Fibroblast of skin of scalp (primary cell): ENCODE results near the gene ASIP.
"Not testable (repeated sequence)": the region's sequence is repeated elsewhere in the genome, so short reads cannot be mapped to it uniquely, and the experiment has no call there.

Experiments
- DNase-seq: peaks from one replicate; pipeline ENCODE4 v3.0.0-alpha.2; 2013

Gene ASIP

DNA sequence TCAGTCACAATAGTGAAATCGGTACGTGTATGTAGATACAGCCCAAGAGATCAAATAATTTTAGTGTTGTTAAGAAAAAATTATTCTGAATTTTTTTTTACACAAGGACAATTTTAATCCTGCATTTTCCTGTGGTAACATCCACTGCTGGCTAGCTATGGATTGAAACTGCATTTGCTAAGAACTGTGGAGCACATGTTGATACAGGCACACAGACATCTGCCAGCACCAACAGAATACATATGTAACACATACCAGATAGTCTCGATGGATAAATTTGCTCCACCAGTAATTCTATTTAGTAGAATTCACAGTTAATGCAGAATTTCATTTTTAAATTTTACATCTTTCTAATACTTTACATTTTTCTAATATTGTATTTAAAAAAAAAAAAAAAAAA is 2.2 kb downstream of the ASIP start:
- no peak for DNase-seq

DNA sequence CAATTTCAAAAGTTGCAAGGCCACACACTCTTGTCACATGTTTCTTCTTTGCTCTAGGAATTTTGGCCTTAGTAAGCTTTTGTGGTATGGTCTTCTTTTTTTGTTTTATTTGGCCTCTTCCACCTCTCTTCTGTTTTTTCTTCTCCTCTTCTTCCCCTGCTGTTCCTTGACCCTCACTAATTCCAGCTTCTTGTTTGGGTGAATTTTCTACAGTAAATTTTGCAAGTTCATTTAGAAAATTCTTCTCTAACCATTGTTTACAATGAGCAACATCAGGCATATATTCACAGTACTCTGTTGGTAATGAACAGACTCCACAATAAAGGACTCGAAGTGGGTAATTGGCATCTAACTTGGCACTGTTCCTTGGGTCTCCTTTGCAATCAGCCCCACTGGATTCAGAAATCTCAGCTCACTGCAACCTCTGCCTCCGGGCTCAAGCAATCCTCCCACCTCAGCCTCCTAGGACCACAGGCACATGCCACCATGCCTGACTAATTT is 5.0 kb downstream of the ASIP start:
- no peak for DNase-seq

DNA sequence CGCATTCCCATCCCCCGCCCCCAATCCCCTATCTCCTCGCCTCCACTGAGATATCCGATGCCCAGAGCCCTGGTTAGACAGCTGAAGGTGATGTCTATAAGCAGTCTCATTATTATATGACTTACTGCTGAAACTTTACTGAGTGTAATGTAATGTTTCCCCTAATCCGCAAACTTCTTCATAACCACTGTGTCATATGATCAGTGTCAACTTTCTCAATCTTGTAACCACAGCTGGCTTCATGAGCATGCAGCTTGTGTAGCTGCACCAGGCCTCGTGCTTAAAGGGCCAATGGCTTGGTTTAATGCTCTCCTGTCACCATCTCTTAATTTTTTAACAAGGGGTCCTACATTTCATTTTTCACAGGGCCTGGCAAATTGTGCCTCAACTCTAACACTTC is 8.1 kb downstream of the ASIP start:
- peak; percentile 61 for DNase-seq

DNA sequence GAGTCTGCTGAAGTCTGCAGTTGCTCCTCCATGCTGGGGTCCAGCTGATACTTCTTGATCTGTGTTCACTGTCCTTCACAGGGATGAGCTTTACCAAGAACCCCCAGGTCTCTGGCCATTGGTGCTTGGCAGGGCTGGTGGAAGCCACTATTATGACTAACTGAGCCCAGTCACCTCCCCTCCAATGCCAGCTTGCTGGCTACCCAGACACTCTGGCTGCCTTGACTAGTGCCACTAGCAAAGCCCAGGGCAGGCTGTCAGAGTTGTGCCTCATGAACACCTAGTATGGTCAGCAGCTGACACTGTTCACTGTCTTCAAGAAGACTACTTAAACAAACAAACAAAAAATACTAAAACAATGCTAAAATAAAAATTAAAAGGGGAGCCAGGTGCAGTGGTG is 8.8 kb downstream of the ASIP start:
- DNase-seq = no peak

DNA sequence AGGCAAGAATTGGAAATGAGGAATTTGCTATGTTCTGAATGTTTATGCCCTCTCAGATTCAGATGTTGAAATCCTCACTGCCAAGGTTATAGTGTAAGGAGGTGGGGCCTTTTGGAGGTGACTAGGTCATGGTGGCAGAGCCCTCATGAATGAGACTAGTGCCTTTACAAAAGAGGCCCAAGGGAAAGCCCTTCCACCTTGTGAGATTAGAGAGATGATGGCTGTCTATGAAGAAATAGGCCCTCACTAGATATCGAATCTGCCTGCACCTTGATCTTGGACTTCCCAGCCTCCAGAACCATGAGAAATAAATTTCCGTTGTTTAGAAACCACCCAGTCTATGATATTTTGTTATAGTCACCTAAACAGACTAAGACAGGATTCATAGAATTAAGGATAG is 10.4 kb downstream of the ASIP start:
- DNase-seq = no peak

DNA sequence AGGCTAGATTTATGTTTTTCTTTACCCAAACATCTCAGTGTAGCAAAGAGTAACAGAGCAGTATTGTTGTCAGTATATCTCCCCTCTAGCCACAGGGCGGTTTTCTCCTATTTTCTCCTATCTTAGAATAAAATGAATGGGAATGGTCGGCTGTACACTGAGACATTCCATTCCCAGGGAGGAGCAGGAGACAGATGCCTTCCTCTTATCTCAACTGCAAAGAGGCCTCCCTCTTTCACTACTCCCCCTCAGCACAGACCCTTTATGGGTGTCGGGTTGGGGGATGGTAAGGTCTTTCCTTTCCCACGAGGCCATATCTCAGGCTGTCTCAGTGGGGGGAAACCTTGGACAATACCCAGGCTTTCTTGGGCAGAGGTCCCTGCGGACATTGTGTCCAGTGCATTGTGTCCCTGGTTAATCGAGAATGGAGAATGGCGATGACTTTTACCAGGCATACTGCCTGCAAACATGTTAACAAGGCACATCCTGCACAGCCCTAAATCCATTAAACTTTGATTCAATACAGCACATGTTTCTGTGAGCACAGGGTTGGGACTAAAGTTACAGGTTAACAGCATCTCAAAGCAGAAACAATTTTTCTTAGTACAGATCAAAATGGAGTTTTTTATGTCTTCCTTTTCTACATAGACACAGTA is 11.3 kb downstream of the ASIP start:
- not testable (repeated sequence) for DNase-seq

DNA sequence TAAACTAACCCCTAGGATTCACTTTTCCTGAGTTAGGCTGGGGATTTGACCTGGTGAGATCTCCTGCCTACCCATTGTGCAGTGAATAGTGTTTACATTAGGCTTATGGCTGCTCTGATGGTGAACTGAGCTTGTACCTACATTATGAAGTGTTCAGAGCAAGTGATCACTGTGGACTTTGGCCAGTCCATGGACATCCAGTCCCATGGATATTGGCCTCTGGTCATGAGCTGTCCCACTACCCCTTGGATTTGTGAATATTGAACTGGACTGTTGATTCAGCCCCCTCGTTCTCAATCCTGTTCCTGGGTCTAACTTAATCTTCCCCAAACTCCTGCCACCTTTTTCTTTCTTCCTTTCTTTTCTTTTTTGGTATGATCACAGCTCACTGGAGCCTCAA is 13.8 kb downstream of the ASIP start:
- DNase-seq = no peak

DNA sequence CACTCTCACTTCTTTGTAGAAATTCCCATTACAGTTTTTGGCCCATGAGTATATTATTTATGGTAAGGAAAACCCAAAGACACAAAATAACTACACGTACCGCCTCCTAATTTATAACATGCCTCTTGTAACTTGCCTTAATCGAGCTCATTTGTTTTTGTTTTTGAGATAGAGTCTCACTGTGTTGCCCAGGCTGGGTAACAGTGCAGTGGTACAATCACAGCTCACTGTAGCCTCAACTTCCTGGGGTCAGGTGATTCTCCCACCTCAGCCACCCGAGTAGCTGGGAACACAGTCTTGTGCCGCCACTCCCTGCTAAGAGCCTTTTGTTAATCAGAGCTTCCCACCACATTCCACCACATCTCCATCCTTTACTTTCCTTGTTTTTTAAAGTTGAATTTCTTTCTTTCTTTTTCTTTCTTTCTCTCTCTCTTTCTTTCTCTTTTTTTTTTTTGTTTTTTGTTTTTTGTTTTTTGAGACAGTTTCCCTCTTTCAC is 15.5 kb downstream of the ASIP start:
- no peak for DNase-seq

DNA sequence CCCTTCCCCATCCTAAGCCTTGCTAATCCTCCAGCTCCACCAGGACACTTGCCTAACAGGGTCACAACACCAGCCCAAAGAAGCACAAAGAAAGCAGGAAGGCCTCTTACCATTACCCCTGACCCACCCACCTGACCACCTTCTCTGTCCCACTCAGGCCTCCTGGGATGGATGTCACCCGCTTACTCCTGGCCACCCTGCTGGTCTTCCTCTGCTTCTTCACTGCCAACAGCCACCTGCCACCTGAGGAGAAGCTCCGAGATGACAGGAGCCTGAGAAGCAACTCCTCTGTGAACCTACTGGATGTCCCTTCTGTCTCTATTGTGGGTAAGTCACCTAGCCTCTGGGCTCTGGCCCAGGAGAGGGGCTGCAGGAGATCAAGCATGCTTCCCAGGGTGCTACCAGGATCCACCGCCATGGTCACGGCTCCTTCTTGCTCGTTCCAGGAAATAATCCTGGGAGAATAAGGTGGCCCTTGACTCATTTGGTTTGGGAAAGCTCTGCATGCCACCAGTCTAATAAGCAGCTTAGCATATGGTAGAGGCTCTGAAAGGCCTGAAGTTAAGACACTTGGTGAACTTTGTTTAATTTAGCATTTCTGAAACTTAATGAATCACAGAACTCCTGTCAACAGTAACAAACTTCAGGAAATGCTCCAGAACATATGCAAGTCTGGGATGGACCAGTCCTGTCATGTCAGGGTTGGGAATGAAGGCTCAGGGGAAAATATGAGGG is 19.2 kb downstream of the ASIP start:
- no peak for DNase-seq

DNA sequence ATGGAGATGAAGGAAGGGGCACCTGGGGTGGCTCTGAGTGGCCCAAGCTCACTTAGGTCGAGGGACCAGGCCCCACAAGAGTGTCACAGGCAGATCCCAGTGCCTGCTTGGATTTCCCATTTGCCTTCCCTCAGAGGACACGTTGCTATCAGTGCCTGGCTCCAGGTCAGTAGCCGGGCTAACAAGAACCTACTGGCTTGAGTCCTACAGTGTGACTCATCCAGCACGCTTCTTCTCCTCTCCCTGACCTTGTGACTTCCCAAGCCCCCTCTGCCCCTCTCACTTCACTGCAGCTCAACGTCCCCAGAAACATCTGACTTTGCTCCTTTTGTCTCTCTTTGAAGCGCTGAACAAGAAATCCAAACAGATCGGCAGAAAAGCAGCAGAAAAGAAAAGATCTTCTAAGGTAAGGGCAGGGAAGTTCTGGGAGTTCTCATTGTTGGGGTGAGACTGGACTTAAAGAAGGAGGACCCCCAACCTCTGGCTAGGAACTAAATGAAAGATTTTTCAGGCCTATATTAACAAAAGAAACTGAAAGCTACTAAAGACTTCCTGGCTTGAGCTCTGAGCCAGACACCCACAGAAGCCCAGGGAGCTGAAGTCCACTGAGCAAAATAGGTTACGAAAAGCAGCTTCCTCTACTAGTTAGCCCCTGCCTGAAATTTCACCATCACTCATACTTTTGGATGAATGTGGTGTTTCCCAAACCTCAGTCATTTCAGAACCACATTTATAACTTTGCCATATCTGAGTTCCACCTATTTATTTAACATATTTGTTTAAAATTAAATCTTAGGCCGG is 21.5 kb downstream of the ASIP start:
- no peak for DNase-seq

DNA sequence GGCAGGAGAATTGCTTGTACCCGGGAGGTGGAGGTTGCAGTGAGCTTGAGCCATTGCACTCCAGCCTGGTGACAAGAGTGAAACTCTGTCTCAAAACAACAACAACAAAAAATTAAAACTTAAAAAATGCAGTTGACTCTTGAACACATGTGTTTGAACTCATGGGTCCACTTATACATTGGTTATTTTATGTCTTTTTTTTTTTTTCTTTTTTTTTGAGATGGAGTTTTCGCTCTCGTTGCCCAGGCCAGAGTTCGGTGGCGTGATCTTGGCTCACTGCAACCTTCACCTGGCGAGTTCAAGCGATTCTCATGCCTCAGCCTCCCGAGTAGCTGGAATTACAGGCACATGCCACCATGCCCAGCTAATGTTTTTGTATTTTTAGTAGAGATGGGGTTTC is 22.2 kb downstream of the ASIP start:
- not testable (repeated sequence) for DNase-seq

DNA sequence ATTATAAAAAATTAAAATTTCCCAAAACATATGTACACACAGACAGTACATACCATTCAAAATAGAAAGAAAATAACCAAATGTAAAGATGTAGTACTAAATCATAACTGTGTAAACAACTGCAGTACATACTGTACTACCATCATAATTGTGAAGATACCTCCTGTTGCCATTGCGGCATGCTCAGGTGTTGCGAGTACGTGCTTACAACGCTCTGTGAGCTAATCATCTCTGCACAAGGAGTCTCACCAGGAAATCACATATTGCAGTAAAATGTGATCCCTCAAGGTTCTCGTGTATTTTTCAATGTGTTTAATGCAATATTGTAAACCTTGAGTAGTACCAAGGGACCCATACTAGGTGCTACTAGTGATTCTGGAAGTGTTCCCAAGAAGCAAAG is 22.9 kb downstream of the ASIP start:
- DNase-seq = no peak

DNA sequence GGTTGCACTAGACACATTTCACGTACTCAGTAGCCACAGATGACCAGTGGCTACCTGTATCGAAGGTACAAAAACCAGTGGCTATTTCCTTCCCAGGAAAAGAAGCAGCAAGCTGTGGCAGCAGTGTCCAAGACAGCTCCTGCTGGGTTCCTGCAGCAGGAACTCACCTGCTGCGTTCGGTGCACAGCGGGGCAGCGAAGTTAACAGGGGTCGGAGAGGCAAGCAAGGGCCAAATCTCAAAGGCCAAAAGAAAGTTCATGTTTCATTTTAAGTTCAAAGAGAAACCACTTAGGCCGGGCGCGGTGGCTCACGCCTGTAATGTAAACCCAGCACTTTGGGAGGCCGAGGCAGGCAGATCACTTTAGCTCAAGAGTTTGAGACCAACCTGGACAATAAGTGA is 26.9 kb downstream of the ASIP start:
- DNase-seq = no peak

DNA sequence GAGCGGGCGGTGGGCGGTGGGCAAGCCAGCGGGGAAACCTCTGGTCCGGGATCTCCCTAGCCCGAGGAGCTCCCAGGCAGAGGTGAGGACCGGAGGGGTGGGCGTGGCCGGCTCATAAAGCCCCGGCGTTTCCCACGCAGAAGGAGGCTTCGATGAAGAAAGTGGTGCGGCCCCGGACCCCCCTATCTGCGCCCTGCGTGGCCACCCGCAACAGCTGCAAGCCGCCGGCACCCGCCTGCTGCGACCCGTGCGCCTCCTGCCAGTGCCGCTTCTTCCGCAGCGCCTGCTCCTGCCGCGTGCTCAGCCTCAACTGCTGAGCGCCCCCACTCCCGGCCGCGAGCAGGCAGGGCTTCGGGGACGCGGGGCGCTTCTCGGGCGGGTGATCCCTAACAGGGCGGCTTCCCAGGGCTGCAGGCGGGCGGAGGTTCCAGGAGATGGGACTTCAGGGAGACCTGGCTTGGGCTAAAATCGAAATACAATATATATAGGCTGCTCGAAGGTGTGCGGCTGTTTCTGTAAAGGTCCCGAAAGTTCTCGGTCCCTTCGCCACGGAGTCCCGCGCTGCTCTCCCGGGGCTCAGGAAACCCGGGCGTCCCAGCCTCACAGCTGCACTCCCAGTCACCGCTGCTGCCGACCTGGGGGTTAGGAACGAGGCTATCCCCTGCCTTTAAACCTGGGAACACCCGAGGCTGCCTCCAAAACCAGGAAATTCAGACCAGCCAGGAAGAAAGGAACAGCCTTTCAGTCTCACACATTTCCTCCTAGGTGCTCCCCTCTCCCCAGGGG is 27.8 kb downstream of the ASIP start:
- no peak for DNase-seq

DNA sequence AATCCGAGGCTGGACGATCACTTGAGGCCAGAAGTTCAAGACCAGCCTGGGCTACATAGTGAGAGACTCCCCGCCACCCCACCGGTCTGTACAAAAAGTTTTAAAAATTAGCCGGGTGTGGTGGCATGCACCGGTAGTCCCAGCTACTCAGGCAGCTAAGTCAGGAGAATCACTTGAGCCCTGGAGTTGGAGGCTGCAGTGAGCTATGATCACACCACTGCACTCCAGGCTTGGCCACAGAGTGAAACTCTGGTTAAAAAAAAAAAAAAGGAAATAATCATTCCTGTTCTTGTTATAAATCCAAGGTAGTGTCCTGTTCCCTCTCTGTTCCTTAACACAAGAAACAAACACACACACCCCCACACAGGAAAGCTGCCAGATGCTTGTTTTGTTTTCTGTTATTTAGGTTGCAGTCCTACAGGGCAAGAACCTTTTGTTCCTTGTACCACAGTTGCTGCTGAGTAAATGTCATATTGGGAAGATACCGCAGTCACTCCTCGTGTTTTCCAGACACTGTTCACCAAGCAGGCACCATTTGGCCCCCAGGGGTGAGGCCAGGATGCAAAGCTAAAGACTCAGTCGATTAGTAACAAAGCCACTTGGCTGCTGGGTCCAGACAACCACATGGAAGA is 28.9 kb downstream of the ASIP start:
- no peak for DNase-seq

DNA sequence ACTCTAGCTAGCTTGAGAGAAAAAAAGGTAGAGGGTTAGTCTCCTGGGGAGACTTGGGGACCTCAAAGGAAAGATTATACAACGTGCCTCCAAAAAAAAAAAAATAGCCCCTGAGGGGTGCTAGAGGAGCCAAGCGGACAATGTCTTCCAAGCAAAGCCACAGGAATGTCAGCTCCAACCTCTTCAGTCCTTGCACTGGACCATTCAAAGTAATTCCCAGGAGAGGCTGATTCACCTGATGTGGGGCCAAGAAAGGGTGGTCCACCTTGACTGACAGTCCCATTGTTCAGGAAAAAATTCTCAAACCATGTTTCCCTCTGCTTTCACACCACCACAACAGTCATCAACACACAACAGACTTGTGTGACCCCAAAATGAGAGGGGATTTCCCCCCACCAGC is 30.7 kb downstream of the ASIP start:
- DNase-seq = peak; percentile 85

DNA sequence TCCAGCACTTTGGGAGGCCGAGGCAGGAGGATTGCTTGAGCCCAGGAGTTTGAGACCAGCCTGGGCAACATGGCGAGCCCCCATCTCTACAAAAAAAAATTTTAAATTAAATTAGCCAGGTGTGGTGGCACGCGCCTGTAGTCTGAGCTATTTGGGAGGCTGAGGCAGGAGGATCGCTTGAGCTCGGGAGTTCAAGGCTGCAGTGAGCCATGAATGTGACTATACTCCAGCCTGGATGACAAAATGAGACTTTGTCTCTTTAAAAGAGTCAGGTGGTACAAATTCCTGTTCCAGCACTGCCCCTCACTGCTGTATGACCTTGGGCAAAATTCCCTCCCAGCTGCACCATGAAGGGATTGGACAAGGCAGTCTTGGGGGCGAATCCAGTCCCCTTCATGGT is 33.5 kb downstream of the ASIP start:
- no peak for DNase-seq

DNA sequence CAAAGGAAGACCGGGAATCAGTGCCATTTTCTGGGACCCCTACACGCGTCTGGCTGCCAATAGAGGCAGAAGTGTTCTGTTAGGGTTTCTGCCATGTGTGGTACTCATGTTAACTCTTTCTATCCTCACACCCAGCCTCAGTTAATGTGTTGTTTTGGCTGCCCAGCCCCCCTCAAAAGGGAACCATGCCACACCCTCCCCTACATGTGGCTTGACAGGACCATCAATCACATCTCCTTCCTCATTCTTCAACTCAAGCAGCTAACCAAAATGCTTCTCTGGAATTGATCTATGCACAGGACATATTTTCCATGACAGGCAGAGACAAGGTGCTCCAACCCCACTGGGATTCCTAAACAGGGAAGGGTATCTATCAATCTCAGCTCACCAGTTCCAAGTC is 40.0 kb downstream of the ASIP start:
- no peak for DNase-seq

DNA sequence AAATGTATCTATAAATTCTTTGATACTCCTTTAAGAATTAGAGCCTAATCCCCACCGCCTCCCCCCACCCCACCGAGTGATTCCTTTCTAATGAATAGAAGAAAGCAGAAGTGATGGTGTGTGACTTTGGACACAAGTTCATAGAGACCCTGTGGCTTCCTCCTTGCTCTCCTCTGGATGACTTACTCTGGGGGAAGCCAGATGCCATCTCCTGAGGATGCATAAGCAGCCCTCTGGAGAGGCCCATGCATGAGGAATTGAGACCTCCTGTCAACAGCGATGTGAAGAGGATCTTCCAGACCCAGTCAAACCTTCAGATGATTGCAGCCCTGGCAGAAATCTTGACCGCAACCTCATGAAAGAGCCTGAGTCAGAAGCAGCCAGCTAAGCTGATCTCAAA is 40.8 kb downstream of the ASIP start:
- no peak for DNase-seq

DNA sequence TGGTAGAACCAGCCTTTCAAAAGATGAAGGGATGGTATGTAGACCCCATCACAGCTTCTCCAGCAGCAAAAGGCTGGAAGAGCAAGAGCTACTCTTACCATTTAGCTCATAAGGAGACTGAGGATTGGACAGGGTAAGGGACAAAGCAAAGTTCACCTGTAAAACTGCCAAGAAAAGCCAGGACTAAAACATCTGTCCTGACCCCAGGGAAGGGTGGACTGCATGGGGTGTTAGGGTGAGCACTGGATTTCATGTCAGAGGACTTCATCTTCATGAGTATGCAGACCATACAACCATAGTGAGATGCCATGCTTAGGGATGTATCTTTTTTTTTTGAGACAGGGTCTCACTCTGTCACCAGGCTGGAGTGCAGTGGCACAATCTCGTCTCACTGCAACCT is 42.6 kb downstream of the ASIP start:
- DNase-seq = no peak

DNA sequence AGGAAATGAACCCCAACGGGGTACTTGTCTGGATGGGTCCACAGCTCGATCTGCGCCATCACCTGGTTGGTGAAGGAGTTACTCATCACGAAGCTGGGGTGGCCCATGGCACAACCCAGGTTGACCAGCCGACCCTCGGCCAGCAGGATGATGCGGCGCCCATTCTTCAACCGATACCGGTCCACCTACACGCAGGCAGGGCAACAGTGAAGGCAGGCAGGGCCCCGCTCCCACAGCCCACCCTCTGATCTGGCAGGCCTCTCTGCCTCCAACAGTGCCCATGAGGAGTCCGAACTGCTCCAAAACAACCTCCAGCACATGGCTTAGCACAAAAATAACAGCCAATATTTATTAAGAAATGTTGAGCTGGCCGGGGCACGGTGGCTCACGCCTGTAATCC is 44.2 kb downstream of the ASIP start:
- DNase-seq = no peak

DNA sequence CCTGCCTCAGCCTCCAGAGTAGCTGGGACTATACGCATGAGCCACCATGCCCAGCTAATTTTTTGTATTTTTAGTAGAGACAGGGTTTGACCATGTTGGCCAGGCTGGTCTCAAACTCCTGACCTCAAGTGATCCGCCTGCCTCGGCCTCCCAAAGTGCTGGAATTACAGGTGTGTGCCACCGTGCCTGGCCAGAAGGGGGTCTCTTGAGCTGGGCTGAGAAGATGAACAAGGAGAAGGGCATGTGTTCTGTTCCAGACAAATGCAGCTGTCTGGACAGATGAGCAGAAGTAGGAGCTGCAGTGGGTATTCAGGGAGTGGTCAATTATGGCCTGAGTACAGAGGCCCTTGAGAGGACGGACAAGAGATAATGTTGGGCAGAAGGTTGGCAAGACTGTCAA is 46.3 kb downstream of the ASIP start:
- not testable (repeated sequence) for DNase-seq
